LNCaP clone FGC (cell line): ENCODE measurements around the gene HIPK2.

Source experiments
- DNase-seq: peaks from one replicate; pipeline ENCODE4 v3.0.0-alpha.2; 2011; ENCODE audit warnings: low read depth
- H3K4me3 ChIP-seq: 2 replicates; pipeline ENCODE4 v1.5.1; 2011; ENCODE audit warnings: mild to moderate bottlenecking, low read depth, low read length, control low read depth
- CTCF ChIP-seq: IDR thresholded peaks from 2 replicates; pipeline ENCODE4 v1.5.1; 2012; ENCODE audit warnings: mild to moderate bottlenecking; ENCODE audit not compliant: control insufficient read depth, insufficient read depth; ENCODE audit errors: extremely low read depth

The HIPK2 gene

GRCh38 chr7:139570626-139571025 lies 207.2 kb downstream of the HIPK2 start:
- TF ChIP-seq CTCF: no peak
- DNase-seq: no peak
- no peak overlapping the region for H3K4me3 ChIP-seq

DNA sequence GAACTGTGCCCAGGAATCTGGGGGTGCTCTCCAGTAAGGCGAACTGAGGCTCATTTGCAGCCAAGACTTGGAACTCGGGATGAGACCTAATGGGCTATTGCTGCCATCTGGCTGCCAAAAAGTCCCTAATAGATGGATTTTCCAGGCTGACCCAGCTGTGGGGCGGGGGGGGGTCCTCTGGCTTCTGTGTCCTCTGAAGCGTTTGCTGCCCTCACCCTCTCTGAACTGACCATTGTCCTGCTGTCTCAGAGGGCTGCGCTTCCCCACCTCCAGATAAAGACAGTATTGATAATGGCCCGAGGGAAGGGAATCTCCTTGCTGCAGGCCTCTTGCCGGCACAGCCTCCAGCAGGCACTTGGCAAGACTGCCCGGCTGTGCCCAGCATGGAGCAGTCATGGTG lies 207.7 kb downstream of the HIPK2 start:
- no peak for TF ChIP-seq CTCF
- H3K4me3 ChIP-seq: no peak overlapping the region
- DNase-seq: no peak

DNA sequence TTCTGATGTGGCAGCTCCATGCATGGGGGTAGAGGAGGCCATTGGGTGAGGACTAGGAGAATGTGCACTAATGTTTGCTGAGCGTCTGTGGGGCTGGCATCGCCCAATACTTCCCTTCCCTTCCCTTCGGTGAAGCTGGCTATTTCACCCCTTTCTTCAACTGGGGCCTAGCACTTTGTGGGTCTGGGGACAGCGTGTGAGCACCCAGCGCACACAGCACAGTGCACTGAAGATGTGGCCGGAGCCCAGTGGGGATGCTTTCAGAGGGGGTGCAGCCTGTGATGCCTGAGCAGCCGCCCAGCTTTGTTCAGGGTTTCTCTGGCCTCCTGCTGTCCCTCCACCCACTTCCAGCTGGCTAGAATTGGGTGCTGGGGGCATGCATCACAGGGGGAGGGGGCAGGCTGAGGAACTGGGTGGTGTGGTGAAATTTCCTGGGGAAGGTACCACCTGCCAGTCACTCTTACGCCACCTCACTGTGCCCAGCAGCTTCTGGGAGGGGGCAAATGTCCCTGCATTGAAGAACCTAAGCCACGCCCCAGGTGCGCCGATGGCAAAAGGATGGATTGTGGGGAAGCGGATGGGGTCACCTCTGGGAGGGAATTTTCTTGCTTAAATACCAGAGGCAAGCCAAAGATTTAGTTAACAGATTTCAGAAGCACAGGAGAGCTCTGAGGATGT lies 208.8 kb downstream of the HIPK2 start:
- DNase-seq: no peak
- no peak for TF ChIP-seq CTCF
- no peak overlapping the region for H3K4me3 ChIP-seq

DNA sequence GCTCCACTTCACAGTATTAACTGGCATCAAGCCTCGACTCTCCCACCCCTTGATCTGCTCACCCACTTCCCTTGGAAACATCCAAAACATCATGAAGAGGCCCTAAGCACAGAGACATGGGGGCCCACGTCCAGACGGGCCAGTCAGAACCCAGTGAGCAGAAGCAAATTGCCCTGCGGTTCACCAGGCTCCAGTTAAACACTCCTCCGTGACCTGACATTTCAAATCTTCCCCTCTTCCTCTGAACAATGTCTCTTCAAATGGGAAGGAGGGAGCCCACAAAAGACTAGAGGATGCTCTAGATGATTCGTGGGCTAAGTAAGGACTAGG lies 209.5 kb downstream of the HIPK2 start:
- H3K4me3 ChIP-seq: no peak overlapping the region
- no peak for DNase-seq
- no peak for TF ChIP-seq CTCF

- no peak for DNase-seq
- TF ChIP-seq CTCF: no peak
- H3K4me3 ChIP-seq: no peak overlapping the region
Observed at GRCh38 chr7:139567647-139568345, 210.0 kb downstream of the HIPK2 start.

- H3K4me3 ChIP-seq: no peak overlapping the region
- no peak for DNase-seq
- no peak for TF ChIP-seq CTCF
Observed at GRCh38 chr7:139566736-139567646, 210.8 kb downstream of the HIPK2 start.
